OCI-LY1 (cell line): ENCODE data around the gene COX14.
"Not testable (repeated sequence)": the region's sequence is repeated elsewhere in the genome, so short reads cannot be mapped to it uniquely, and the experiment has no call there.

ENCODE experiments used
- H2AFZ ChIP-seq: fragments of 200-600 bp; sonication (generic), shearing (Covaris generic); 2 replicates; pipeline ENCODE4 v1.6.0; 2014; ENCODE audit warnings: antibody characterized with exemption, mild to moderate bottlenecking, low read length
- H3F3A ChIP-seq: fragments of 200-600 bp; sonication (generic), shearing (Covaris generic); 2 replicates; pipeline ENCODE4 v1.6.0; 2014; ENCODE audit warnings: mild to moderate bottlenecking, antibody characterized with exemption, low read length, moderate library complexity; ENCODE audit not compliant: insufficient read depth
- H3K27ac ChIP-seq: fragments of 200-600 bp; sonication (generic); 2 replicates; pipeline ENCODE4 v1.5.1; 2014; ENCODE audit warnings: low read length, mixed run types, mild to moderate bottlenecking, low read depth; ENCODE audit not compliant: poor library complexity, severe bottlenecking
- H3K27me3 ChIP-seq: fragments of 200-600 bp; sonication (generic); 2 replicates; pipeline ENCODE4 v1.6.0; 2014; ENCODE audit warnings: antibody characterized with exemption, mild to moderate bottlenecking, low read length, moderate library complexity; ENCODE audit not compliant: insufficient read depth
- H3K36me3 ChIP-seq: fragments of 200-600 bp; sonication (generic); 2 replicates; pipeline ENCODE4 v1.6.1; 2014; ENCODE audit warnings: mild to moderate bottlenecking, antibody characterized with exemption, low read length, moderate library complexity, mixed read lengths; ENCODE audit not compliant: insufficient read depth
- H3K4me1 ChIP-seq: fragments of 200-600 bp; sonication (generic); 2 replicates; pipeline ENCODE4 v1.5.1; 2014; ENCODE audit warnings: mild to moderate bottlenecking, low read length, moderate library complexity; ENCODE audit not compliant: insufficient read depth, severe bottlenecking
- H3K4me2 ChIP-seq: fragments of 200-600 bp; sonication (generic), shearing (Covaris generic); 2 replicates; pipeline ENCODE4 v1.6.1; 2014; ENCODE audit warnings: low read length
- H3K4me3 ChIP-seq: fragments of 200-600 bp; sonication (generic); 2 replicates; pipeline ENCODE4 v1.5.1; 2014; ENCODE audit warnings: low read length, low read depth, mild to moderate bottlenecking, mixed read lengths; ENCODE audit not compliant: poor library complexity, severe bottlenecking
- H3K79me2 ChIP-seq: fragments of 200-600 bp; shearing (Covaris generic); 2 replicates; pipeline ENCODE4 v1.6.1; 2016; ENCODE audit warnings: mixed run types, low read length, mixed read lengths; ENCODE audit not compliant: insufficient read depth
- H3K9ac ChIP-seq: fragments of 200-600 bp; sonication (generic), shearing (Covaris generic); 2 replicates; pipeline ENCODE4 v1.6.1; 2014; ENCODE audit warnings: mild to moderate bottlenecking, low read length, mixed read lengths
- H3K9me2 ChIP-seq: fragments of 200-600 bp; sonication (generic), shearing (Covaris generic); 2 replicates; pipeline ENCODE4 v1.6.1; 2014; ENCODE audit warnings: low read depth, mild to moderate bottlenecking, low read length, mixed read lengths
- H3K9me3 ChIP-seq: fragments of 200-600 bp; shearing (Covaris generic); 2 replicates; pipeline ENCODE4 v1.6.1; 2014; ENCODE audit warnings: low read length, mixed read lengths
- H4K20me1 ChIP-seq: fragments of 200-600 bp; sonication (generic), shearing (Covaris generic); 2 replicates; pipeline ENCODE4 v1.6.0; 2016; ENCODE audit warnings: mild to moderate bottlenecking, low read length; ENCODE audit not compliant: insufficient read depth
- CTCF ChIP-seq: fragments of 200-600 bp; sonication (generic), shearing (Covaris generic); IDR thresholded peaks from 2 replicates; pipeline ENCODE4 v1.5.1; 2017; ENCODE audit warnings: mild to moderate bottlenecking, antibody characterized with exemption, low read length, moderate library complexity, mixed read lengths
- EZH2 ChIP-seq: fragments of 200-600 bp; sonication (generic), shearing (Covaris generic); IDR thresholded peaks from 2 replicates; pipeline ENCODE4 v1.8.0; 2017; ENCODE audit warnings: borderline replicate concordance, mixed run types, mild to moderate bottlenecking, antibody characterized with exemption, low read length, moderate library complexity, mixed read lengths

COX14 gene

GRCh38 chr12:50081096-50081808, 30.8 kb upstream of the COX14 start:
- Histone ChIP-seq H3K4me2 (no peak overlapping the region), H3K9ac (no peak overlapping the region), H3K4me1 (peaks cover 10% of the 10 kb centered on the region), H3F3A (no peaks in the 10 kb centered on the region), H4K20me1 (no peaks in the 10 kb centered on the region), H2AFZ (no peak overlapping the region), H3K9me3 (no peaks in the 10 kb centered on the region), H3K27ac (no peak overlapping the region), H3K36me3 (no peaks in the 10 kb centered on the region), H3K79me2 (no peaks in the 10 kb centered on the region), H3K4me3 (no peak overlapping the region), H3K9me2 (no peaks in the 10 kb centered on the region), H3K27me3 (0 out of 2 replicates have a peak, but pooled peaks cover 7% of the 10 kb centered on the region)
- no peak for TF ChIP-seq EZH2

- Histone ChIP-seq H3K79me2 (no peaks in the 10 kb centered on the region), H2AFZ (no peak overlapping the region), H3K36me3 (peaks cover 13% of the 10 kb centered on the region; the same call in 1 of the 2 replicates), H3K9me3 (no peaks in the 10 kb centered on the region), H3K4me2 (no peak overlapping the region), H3K4me3 (no peak overlapping the region), H3K27me3 (no peaks in the 10 kb centered on the region), H3F3A (no peaks in the 10 kb centered on the region), H3K9me2 (no peaks in the 10 kb centered on the region), H3K4me1 (peaks cover 10% of the 10 kb centered on the region), H4K20me1 (no peaks in the 10 kb centered on the region), H3K9ac (no peak overlapping the region), H3K27ac (no peak overlapping the region)
- TF ChIP-seq CTCF = no peak
- no peak for TF ChIP-seq EZH2
These were observed 29.4 kb upstream of the COX14 start for GRCh38 chr12:50082644-50083043.

GRCh38 chr12:50083301-50083700, 28.7 kb upstream of the COX14 start:
- Histone ChIP-seq H3K4me2 (no peak overlapping the region), H3K79me2 (no peaks in the 10 kb centered on the region), H3K9me2 (no peaks in the 10 kb centered on the region), H3K27ac (no peak overlapping the region), H4K20me1 (no peaks in the 10 kb centered on the region), H3K36me3 (peaks cover 18% of the 10 kb centered on the region; the same call in 1 of the 2 replicates), H3K4me1 (peaks cover 10% of the 10 kb centered on the region), H3K27me3 (no peaks in the 10 kb centered on the region), H3F3A (no peaks in the 10 kb centered on the region), H3K9ac (no peak overlapping the region), H3K4me3 (no peak overlapping the region), H3K9me3 (no peaks in the 10 kb centered on the region), H2AFZ (no peak overlapping the region)
- TF ChIP-seq CTCF (no peak), EZH2 (no peak)

- Histone ChIP-seq H3K4me1 (peaks cover 10% of the 10 kb centered on the region), H2AFZ (peak overlapping the region; percentile 64; the same call in 1 of the 2 replicates), H3K27ac (peak overlapping the region; percentile 82), H3K4me2 (peak overlapping the region; percentile 93), H3K9ac (peak overlapping the region; percentile 90), H3K4me3 (peak overlapping the region; percentile 87), H3K36me3 (peaks cover 26% of the 10 kb centered on the region)
- H3K9me3 ChIP-seq, H3F3A ChIP-seq, H3K9me2 ChIP-seq, H3K79me2 ChIP-seq, H4K20me1 ChIP-seq, H3K27me3 ChIP-seq: not testable (repeated sequence)
These were observed 27.6 kb upstream of the COX14 start for GRCh38 chr12:50084409-50084774.
